GM12891 (cell line): ENCODE measurements around the gene TUT1.

ENCODE experiments used
- PAX5 ChIP-seq: IDR thresholded peaks from 2 replicates; pipeline ENCODE4 v1.6.1; 2011; ENCODE audit warnings: low read length, moderate library complexity, mild to moderate bottlenecking; ENCODE audit not compliant: insufficient read depth, severe bottlenecking
- POLR2A ChIP-seq: IDR thresholded peaks from 2 replicates; pipeline ENCODE4 v1.6.1; 2011; ENCODE audit warnings: low read depth, low read length, control low read depth
- POLR2AphosphoS5 ChIP-seq: IDR thresholded peaks from 2 replicates; pipeline ENCODE4 v1.6.1; 2011; ENCODE audit warnings: low read depth, low read length, control low read depth
- POU2F2 ChIP-seq: IDR thresholded peaks from 2 replicates; pipeline ENCODE4 v1.6.1; 2011; ENCODE audit warnings: low read depth, mild to moderate bottlenecking, control low read depth, low read length, moderate library complexity
- SPI1 ChIP-seq: IDR thresholded peaks from 2 replicates; pipeline ENCODE4 v1.6.1; 2011; ENCODE audit warnings: low read depth, low read length, control low read depth
- TAF1 ChIP-seq: IDR thresholded peaks from 2 replicates; pipeline ENCODE4 v1.6.1; 2011; ENCODE audit warnings: low read depth, low read length, control low read depth

- no peak for TF ChIP-seq TAF1
- TF ChIP-seq POLR2AphosphoS5, result no peak
- no peak for TF ChIP-seq POLR2A
- no peak for TF ChIP-seq SPI1
- TF ChIP-seq PAX5, result no peak
- TF ChIP-seq POU2F2, result no peak
Measured at GRCh38 chr11:62546244-62546928, 44.9 kb downstream of the TUT1 start, which contains the start of gene AHNAK.
